Endodermal cell (in vitro differentiated cells): ENCODE results near the gene ICAM1. TPM values are rescaled to one million over a fixed set of nuclear protein-coding genes. Genes with fewer than 3 reads are reported as not detected.

Experiments
- DNase-seq: peaks from one replicate; pipeline ENCODE4 v3.0.0-alpha.2; 2017
- H3K27ac ChIP-seq: 2 replicates; pipeline ENCODE4 v1.5.1; 2013; ENCODE audit warnings: mild to moderate bottlenecking, low read depth, low read length, moderate library complexity
- H3K27me3 ChIP-seq: 2 replicates; pipeline ENCODE4 v1.6.1; 2013; ENCODE audit warnings: mild to moderate bottlenecking, low read length, moderate library complexity; ENCODE audit not compliant: insufficient read depth, control insufficient read depth, poor library complexity, severe bottlenecking
- H3K36me3 ChIP-seq: 2 replicates; pipeline ENCODE4 v1.7.0; 2013; ENCODE audit warnings: mild to moderate bottlenecking, low read length, moderate library complexity; ENCODE audit not compliant: control insufficient read depth, insufficient read depth
- H3K4me1 ChIP-seq: one replicate; pipeline ENCODE4 v1.7.0; 2013; ENCODE audit warnings: low read length; ENCODE audit not compliant: control insufficient read depth, insufficient read depth
- H3K4me3 ChIP-seq: 2 replicates; pipeline ENCODE4 v1.5.1; 2013; ENCODE audit warnings: mild to moderate bottlenecking, low read length, moderate library complexity
- H3K9ac ChIP-seq: 2 replicates; pipeline ENCODE4 v1.6.1; 2013; ENCODE audit warnings: mild to moderate bottlenecking, low read length, moderate library complexity; ENCODE audit not compliant: poor library complexity, severe bottlenecking; ENCODE audit errors: extremely low read depth
- H3K9me3 ChIP-seq: 2 replicates; pipeline ENCODE4 v1.6.1; 2013; ENCODE audit warnings: mild to moderate bottlenecking, low read length, moderate library complexity; ENCODE audit not compliant: control insufficient read depth
- H3K27ac Mint-ChIP-seq: 2 replicates; pipeline ENCODE4 v1.8.0; 2020; ENCODE audit warnings: mixed read lengths
- H3K27me3 Mint-ChIP-seq: 2 replicates; pipeline ENCODE4 v1.8.0; 2021; ENCODE audit warnings: mild to moderate bottlenecking, mixed read lengths; ENCODE audit not compliant: insufficient read depth
- H3K36me3 Mint-ChIP-seq: 2 replicates; pipeline ENCODE4 v1.8.0; 2020; ENCODE audit warnings: low read depth, mixed read lengths
- H3K4me1 Mint-ChIP-seq: 2 replicates; pipeline ENCODE4 v1.8.0; 2020; ENCODE audit warnings: mixed read lengths
- H3K4me3 Mint-ChIP-seq: 2 replicates; pipeline ENCODE4 v1.8.0; 2020; ENCODE audit warnings: mild to moderate bottlenecking, moderate library complexity, mixed read lengths
- H3K9me3 Mint-ChIP-seq: 2 replicates; pipeline ENCODE4 v1.8.0; 2020; ENCODE audit warnings: mild to moderate bottlenecking, mixed read lengths
- CTCF ChIP-seq: fragments of 200-600 bp; sonication (generic); conservative IDR thresholded peaks from 2 replicates; pipeline ENCODE4 v1.5.0; 2021; ENCODE audit warnings: antibody characterized with exemption, mild to moderate bottlenecking
- WGBS, 2 experiments: methylation state at CpG; one replicate each; pipeline versions ENCODE4 v1.1.5 to v1.1.7; 2013; ENCODE audit warnings: missing lambda C conversion rate in 2 of 2, mixed read lengths in 1 of 2; ENCODE audit not compliant: insufficient coverage in 1 of 2, insufficient read length in 1 of 2; 5-methylcytosine and 5-hydroxymethylcytosine counted together
- total RNA-seq, 2 donors: library from RNA; stranded (reverse); fragmentation: NEBNext Ultra II Directional in 1 of 2; extraction: Animal tissue kit (Norgen Biotek cat#: 25700) in 1 of 2; gene quantifications; 2 replicates in 1 of 2; 3 replicates in 1 of 2; pipeline ENCODE4 v1.2.1, GENCODE V29; 2021

Gene ICAM1
- total RNA-seq, 2 donors from 2014 or later = 1.7 to 5.2 TPM

- peaks cover 12% of the 10 kb centered on the region for H3K4me1 Mint-ChIP-seq
- H3K27me3 Mint-ChIP-seq = no peaks in the 10 kb centered on the region
- Histone ChIP-seq H3K9me3 (no peaks in the 10 kb centered on the region), H3K4me3 (peak within 1 kb of the TSS; percentile 95), H3K9ac (peak within 1 kb of the TSS; percentile 80), H3K27me3 (no peaks in the 10 kb centered on the region), H3K36me3 (peaks cover 21% of the 10 kb centered on the region), H3K27ac (peak within 1 kb of the TSS; percentile 98), H3K4me1 (peaks cover 3% of the 10 kb centered on the region)
- H3K36me3 Mint-ChIP-seq = peaks cover 18% of the 10 kb centered on the region
- H3K9me3 Mint-ChIP-seq = no peaks in the 10 kb centered on the region
- H3K27ac Mint-ChIP-seq = peak within 1 kb of the TSS; percentile 96
- WGBS, 2 experiments = 0% methylated on average over 8 to 79 of the region's 82 CpGs
- peak within 1 kb of the TSS; percentile 94 for H3K4me3 Mint-ChIP-seq
- DNase-seq = peak; percentile 99
- no peak for TF ChIP-seq CTCF
These were observed 62.2 kb downstream of the ICAM1 start, which contains the start of gene RAVER1 for GRCh38 chr19:10332965-10333757. Gene RAVER1, minus strand, starts transcription at chr19:10333529. Its CDS starts 22 bp downstream, at chr19:10333507.

- H3K27me3 ChIP-seq = no peaks in the 10 kb centered on the region
- peaks cover 14% of the 10 kb centered on the region for H3K36me3 Mint-ChIP-seq
- no peaks in the 10 kb centered on the region for H3K27me3 Mint-ChIP-seq
- no peak overlapping the region for H3K27ac ChIP-seq
- peak overlapping the region; percentile 96 for H3K27ac Mint-ChIP-seq
- H3K4me3 Mint-ChIP-seq = peak overlapping the region; percentile 94
- H3K4me1 Mint-ChIP-seq = peaks cover 12% of the 10 kb centered on the region
- DNase-seq = peak; percentile 73
- WGBS, 2 experiments = 3 to 7% methylated on average over 26 to 44 of the region's 44 CpGs
- H3K4me1 ChIP-seq = peaks cover 3% of the 10 kb centered on the region
- H3K4me3 ChIP-seq = peak overlapping the region; percentile 95
- TF ChIP-seq CTCF = no peak
- peaks cover 15% of the 10 kb centered on the region for H3K36me3 ChIP-seq
- H3K9me3 ChIP-seq = no peaks in the 10 kb centered on the region
- H3K9me3 Mint-ChIP-seq = no peaks in the 10 kb centered on the region
- peak overlapping the region; percentile 35 for H3K9ac ChIP-seq
These were observed 63.1 kb downstream of the ICAM1 start for GRCh38 chr19:10333758-10334587.

GRCh38 chr19:10334588-10335351, 63.9 kb downstream of the ICAM1 start:
- Mint-ChIP-seq H3K27me3 (no peaks in the 10 kb centered on the region), H3K27ac (peak overlapping the region; percentile 48)
- H3K9ac ChIP-seq = peak overlapping the region; percentile 35

More at GRCh38 chr19:10334588-10335351, 63.9 kb downstream of the ICAM1 start:
- TF ChIP-seq CTCF = peak; percentile 46
- 7 to 10% methylated on average over 25 to 59 of the region's 59 CpGs for WGBS, 2 experiments
- peak; percentile 99 for DNase-seq
- H3K9me3 ChIP-seq = no peaks in the 10 kb centered on the region
- Mint-ChIP-seq H3K4me3 (peak overlapping the region; percentile 94), H3K4me1 (peaks cover 12% of the 10 kb centered on the region), H3K36me3 (peaks cover 7% of the 10 kb centered on the region), H3K9me3 (no peaks in the 10 kb centered on the region)
- peaks cover 3% of the 10 kb centered on the region for H3K4me1 ChIP-seq
- H3K36me3 ChIP-seq = peaks cover 9% of the 10 kb centered on the region
- peak overlapping the region; percentile 95 for H3K4me3 ChIP-seq
- no peaks in the 10 kb centered on the region for H3K27me3 ChIP-seq
- no peak overlapping the region for H3K27ac ChIP-seq
